Astrocyte of the spinal cord (primary cell): ENCODE measurements around the gene OR10G2.
A peak's percentile ranks its signal among the peaks of the same experiment; 100 is the strongest.
"Not testable (repeated sequence)": the region's sequence is repeated elsewhere in the genome, so short reads cannot be mapped to it uniquely, and the experiment has no call there.

Experiments used
- DNase-seq: peaks from one replicate; pipeline ENCODE4 v3.0.0; 2011; ENCODE audit warnings: low read depth, low spot score
- H3K4me3 ChIP-seq: 2 replicates; pipeline ENCODE4 v1.5.1; 2011; ENCODE audit warnings: low read depth, mild to moderate bottlenecking, low read length, moderate library complexity
- CTCF ChIP-seq: IDR thresholded peaks from 2 replicates; pipeline ENCODE4 v1.5.1; 2012; ENCODE audit warnings: low read depth, mild to moderate bottlenecking, low read length, inconsistent platforms
- in situ Hi-C: cut with HindIII; loops from 2 replicates; pipeline ENCODE4 v1.10.0; 2017; ENCODE audit warnings: low sequenced_read_pairs

OR10G2 gene

GRCh38 chr14:21643407-21643806 lies 8.7 kb upstream of the OR10G2 start:
- no peak overlapping the region for H3K4me3 ChIP-seq
- in situ Hi-C loops, result no loop called here
- TF ChIP-seq CTCF, result no peak

GRCh38 chr14:21642683-21643082 lies 7.9 kb upstream of the OR10G2 start:
- in situ Hi-C loops, result no loop called here
- DNase-seq, result no peak
- no peak for TF ChIP-seq CTCF
- H3K4me3 ChIP-seq, result no peak overlapping the region

More at GRCh38 chr14:21643407-21643806, 8.7 kb upstream of the OR10G2 start:
- DNase-seq, result no peak

- H3K4me3 ChIP-seq, result no peak overlapping the region
- in situ Hi-C loops, result no loop called here
- DNase-seq, result no peak
- TF ChIP-seq CTCF, result no peak
These were observed 3.7 kb downstream of the OR10G2 start for GRCh38 chr14:21631084-21631483.

- DNase-seq, H3K4me3 ChIP-seq, in situ Hi-C loops: not testable (repeated sequence)
These were observed 4.2 kb downstream of the OR10G2 start for GRCh38 chr14:21630503-21630902.

GRCh38 chr14:21626491-21627230 lies 8.1 kb downstream of the OR10G2 start:
- no peak overlapping the region for H3K4me3 ChIP-seq
- peak; percentile 7 for DNase-seq
- no peak for TF ChIP-seq CTCF
- in situ Hi-C loops, result no loop called here

- in situ Hi-C loops, result no loop called here
- no peak for DNase-seq
- TF ChIP-seq CTCF, result no peak
- H3K4me3 ChIP-seq, result no peak overlapping the region
These were observed 17.1 kb downstream of the OR10G2 start for GRCh38 chr14:21617614-21618013.

- in situ Hi-C loops, result no loop called here
- H3K4me3 ChIP-seq, result no peak overlapping the region
- no peak for DNase-seq
- TF ChIP-seq CTCF, result no peak
These were observed 20.5 kb downstream of the OR10G2 start for GRCh38 chr14:21614240-21614639.
